Urinary bladder (tissue), 4 donors: ENCODE data around the gene ZNF189. TPM values are rescaled to one million over a fixed set of nuclear protein-coding genes. Genes with fewer than 3 reads are reported as not detected.

Experiments
- DNase-seq: peaks from one replicate; pipeline ENCODE4 v3.0.0-alpha.2; 2015; ENCODE audit errors: extremely low spot score
- H3K27ac ChIP-seq: one replicate; pipeline ENCODE4 v1.5.1; 2013; ENCODE audit warnings: low read depth, mild to moderate bottlenecking, moderate library complexity
- H3K36me3 ChIP-seq: one replicate; pipeline ENCODE4 v1.6.1; 2013; ENCODE audit warnings: mild to moderate bottlenecking, moderate library complexity; ENCODE audit not compliant: insufficient read depth
- H3K4me1 ChIP-seq: one replicate; pipeline ENCODE4 v1.6.1; 2013; ENCODE audit warnings: mild to moderate bottlenecking, moderate library complexity; ENCODE audit not compliant: insufficient read depth
- H3K4me3 ChIP-seq: one replicate; pipeline ENCODE4 v1.5.1; 2013; ENCODE audit warnings: low read depth, low read length
- WGBS: extraction: QIAGEN DNeasy Blood & Tissue Kit; methylation state at CpG from one replicate; pipeline ENCODE4 v1.1.7; 2013; 5-methylcytosine and 5-hydroxymethylcytosine counted together
- polyA plus RNA-seq: library from polyadenylated mRNA; stranded (reverse); fragments of 200-250 nt; gene quantifications from one replicate; pipeline ENCODE4 v1.2.3, GENCODE V29; 2013
- total RNA-seq: library from RNA; depleted of rRNA; stranded (reverse); fragments of >200 nt; gene quantifications from one replicate; pipeline ENCODE4 v1.2.3, GENCODE V29; 2014
- donor health status: healthy with polysubstance abuse.
- donor health status: healthy.

ZNF189 gene
- total and polyA plus RNA-seq, 2 donors: 9.6 to 48.3 TPM

- H3K27ac ChIP-seq: no peak overlapping the region
- DNase-seq: no peak
- no peaks in the 10 kb centered on the region for H3K4me1 ChIP-seq
- H3K4me3 ChIP-seq: no peak overlapping the region
- no peaks in the 10 kb centered on the region for H3K36me3 ChIP-seq
- WGBS: 49% methylated on average over 3 of the region's 3 CpGs
Observed at GRCh38 chr9:101440714-101441230, 42.1 kb downstream of the ZNF189 start.

DNA sequence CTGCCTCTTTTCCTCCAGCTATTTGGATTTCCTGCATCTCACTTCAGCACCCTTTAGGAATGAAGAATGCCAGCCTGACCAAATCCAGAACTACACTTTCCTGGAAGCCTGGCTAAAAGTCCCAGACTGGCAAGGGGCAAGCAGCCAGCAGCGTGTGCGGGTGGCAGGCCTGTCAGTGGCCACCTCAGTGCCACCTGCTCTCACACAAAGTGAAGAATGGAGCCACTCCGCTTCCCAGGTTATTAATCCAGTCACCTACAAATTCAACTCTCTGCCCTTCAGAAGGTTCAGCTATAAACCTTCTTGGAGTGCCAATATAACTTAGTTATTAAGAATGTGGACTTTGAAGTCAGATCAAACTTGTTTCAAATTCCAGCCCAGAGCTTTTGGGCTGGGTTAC is 43.7 kb downstream of the ZNF189 start:
- no peak overlapping the region for H3K27ac ChIP-seq
- no peaks in the 10 kb centered on the region for H3K4me1 ChIP-seq
- no peaks in the 10 kb centered on the region for H3K36me3 ChIP-seq
- 85% methylated on average over 3 of the region's 3 CpGs for WGBS
- no peak overlapping the region for H3K4me3 ChIP-seq
- no peak for DNase-seq

DNA sequence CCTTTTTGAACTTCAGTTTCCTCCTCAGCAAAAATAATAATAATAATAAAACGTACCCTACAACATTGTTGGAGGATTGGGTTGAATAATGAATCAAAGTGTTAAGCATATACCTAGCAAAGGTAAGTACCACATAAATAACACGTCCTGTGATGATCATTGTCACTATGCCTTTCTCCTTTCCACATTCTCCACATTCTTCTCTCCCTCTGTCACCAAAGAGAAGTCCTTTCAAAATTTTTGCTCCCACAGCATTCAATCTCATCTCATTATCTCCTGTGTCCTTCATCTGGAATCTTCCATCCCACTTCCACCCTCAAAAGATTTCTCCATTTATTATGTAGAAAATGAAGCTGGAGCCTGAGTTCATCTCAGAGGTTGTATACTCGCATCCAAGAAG is 44.1 kb downstream of the ZNF189 start:
- whole genome bisulfite sequencing: 65% methylated on average over 3 of the region's 3 CpGs
- no peak for DNase-seq
- Histone ChIP-seq H3K27ac (no peak overlapping the region), H3K36me3 (no peaks in the 10 kb centered on the region), H3K4me1 (no peaks in the 10 kb centered on the region), H3K4me3 (no peak overlapping the region)

- Histone ChIP-seq H3K27ac (no peak overlapping the region), H3K4me1 (no peaks in the 10 kb centered on the region), H3K4me3 (no peak overlapping the region), H3K36me3 (no peaks in the 10 kb centered on the region)
- WGBS: 43% methylated on average over 9 of the region's 9 CpGs
- no peak for DNase-seq
Observed at GRCh38 chr9:101443364-101443771, 44.7 kb downstream of the ZNF189 start.

- no peak overlapping the region for H3K4me3 ChIP-seq
- no peaks in the 10 kb centered on the region for H3K36me3 ChIP-seq
- H3K4me1 ChIP-seq: no peaks in the 10 kb centered on the region
- 54% methylated on average over 5 of the region's 5 CpGs for WGBS
- DNase-seq: no peak
- H3K27ac ChIP-seq: no peak overlapping the region
Observed at GRCh38 chr9:101445353-101446029, 46.8 kb downstream of the ZNF189 start.

GRCh38 chr9:101446732-101447131 is 48.1 kb downstream of the ZNF189 start:
- Histone ChIP-seq H3K4me3 (no peak overlapping the region), H3K4me1 (no peaks in the 10 kb centered on the region), H3K27ac (no peak overlapping the region), H3K36me3 (no peaks in the 10 kb centered on the region)
- no peak for DNase-seq

DNA sequence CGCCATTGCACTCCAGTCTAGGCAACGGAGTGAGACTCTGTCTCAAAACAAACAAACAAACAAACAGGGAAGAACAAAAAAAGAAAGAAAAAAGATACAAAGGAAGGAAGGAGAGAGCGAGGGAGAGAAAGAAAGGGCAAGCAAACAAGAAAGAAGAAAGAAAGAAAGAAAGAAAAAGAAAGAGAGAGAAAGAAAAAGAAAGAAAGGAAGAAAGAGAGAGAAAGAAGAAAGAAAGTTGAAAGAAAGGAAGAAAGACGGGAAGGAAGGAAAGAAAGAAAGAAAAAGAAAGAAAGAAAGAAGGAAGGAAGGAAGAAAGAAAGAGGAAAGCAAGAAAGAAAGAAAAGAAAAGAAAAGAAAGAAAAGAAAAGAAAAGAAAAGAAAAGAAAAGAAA is 50.0 kb downstream of the ZNF189 start:
- H3K36me3 ChIP-seq: no peaks in the 10 kb centered on the region
- 66% methylated on average over 4 of the region's 4 CpGs for WGBS
- no peak for DNase-seq
- H3K4me3 ChIP-seq: no peak overlapping the region
- no peak overlapping the region for H3K27ac ChIP-seq
- H3K4me1 ChIP-seq: no peaks in the 10 kb centered on the region

GRCh38 chr9:101449071-101449721 is 50.5 kb downstream of the ZNF189 start:
- Histone ChIP-seq H3K4me1 (no peaks in the 10 kb centered on the region), H3K27ac (no peak overlapping the region), H3K36me3 (no peaks in the 10 kb centered on the region), H3K4me3 (peak overlapping the region; percentile 23)
- DNase-seq: no peak
- whole genome bisulfite sequencing: 1% methylated on average over 40 of the region's 40 CpGs

GRCh38 chr9:101450931-101451330 is 52.3 kb downstream of the ZNF189 start:
- DNase-seq: no peak
- H3K36me3 ChIP-seq: no peaks in the 10 kb centered on the region
- WGBS: 43% methylated on average over 4 of the region's 4 CpGs
- H3K27ac ChIP-seq: no peak overlapping the region
- no peaks in the 10 kb centered on the region for H3K4me1 ChIP-seq
- H3K4me3 ChIP-seq: no peak overlapping the region

GRCh38 chr9:101451498-101451897 is 52.8 kb downstream of the ZNF189 start:
- Histone ChIP-seq H3K4me1 (no peaks in the 10 kb centered on the region), H3K36me3 (no peaks in the 10 kb centered on the region), H3K27ac (no peak overlapping the region), H3K4me3 (no peak overlapping the region)
- 82% methylated on average over 4 of the region's 4 CpGs for WGBS
- no peak for DNase-seq

- Histone ChIP-seq H3K4me3 (no peak overlapping the region), H3K4me1 (no peaks in the 10 kb centered on the region), H3K36me3 (no peaks in the 10 kb centered on the region), H3K27ac (no peak overlapping the region)
- 77% methylated on average over 4 of the region's 4 CpGs for WGBS
- no peak for DNase-seq
Observed at GRCh38 chr9:101453776-101454570, 55.3 kb downstream of the ZNF189 start.

DNA sequence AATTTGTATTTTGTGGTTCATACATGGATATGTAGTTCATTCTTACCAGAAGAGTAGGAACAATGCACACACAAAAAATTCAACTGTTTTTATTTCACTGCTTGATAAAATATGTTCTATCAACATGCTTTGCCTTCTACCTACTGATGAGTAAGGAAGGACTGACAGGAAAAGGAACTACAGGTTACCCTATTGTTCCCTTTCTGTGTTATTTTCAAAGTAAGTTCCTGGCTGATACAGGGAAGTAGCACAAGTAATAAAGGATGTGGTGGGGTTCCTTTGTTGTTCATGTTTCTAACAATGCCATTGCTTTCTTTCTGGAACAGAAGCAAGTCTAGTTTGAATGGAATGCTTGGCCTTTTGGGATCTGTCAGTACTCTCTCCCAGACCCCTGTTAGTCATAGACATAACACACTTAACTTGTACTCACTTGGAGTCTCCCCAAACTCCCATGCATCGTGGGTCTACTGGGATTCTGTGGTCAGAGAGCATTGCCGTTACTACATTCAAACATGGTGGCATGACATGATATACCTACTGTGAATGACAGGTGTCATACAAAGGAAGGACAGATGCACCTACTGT is 57.1 kb downstream of the ZNF189 start:
- 65% methylated on average over 2 of the region's 2 CpGs for WGBS
- DNase-seq: no peak
- no peak overlapping the region for H3K27ac ChIP-seq
- H3K36me3 ChIP-seq: no peaks in the 10 kb centered on the region
- no peaks in the 10 kb centered on the region for H3K4me1 ChIP-seq
- no peak overlapping the region for H3K4me3 ChIP-seq

GRCh38 chr9:101457003-101457402 is 58.4 kb downstream of the ZNF189 start:
- no peak overlapping the region for H3K27ac ChIP-seq
- WGBS: 22% methylated on average over 3 of the region's 3 CpGs
- no peaks in the 10 kb centered on the region for H3K4me1 ChIP-seq
- DNase-seq: no peak
- no peaks in the 10 kb centered on the region for H3K36me3 ChIP-seq
- no peak overlapping the region for H3K4me3 ChIP-seq
